PC-3 (cell line): Measurements from ENCODE around the gene IFNA8.

Experiments used
- CTCF ChIP-seq: fragments of 300-600 bp; sonication (generic); conservative IDR thresholded peaks from 2 replicates; pipeline ENCODE4 v1.5.1; 2017; ENCODE audit warnings: antibody characterized with exemption, low read depth, mild to moderate bottlenecking, low read length
- EZH2 ChIP-seq: fragments of 300-600 bp; sonication (generic); IDR thresholded peaks from one replicate; pipeline ENCODE4 v1.6.1; 2017; ENCODE audit warnings: antibody characterized with exemption, mild to moderate bottlenecking, low read length; ENCODE audit not compliant: unreplicated experiment

GRCh38 chr9:21367957-21368356 is 41.0 kb upstream of the IFNA8 start, which contains the start of gene IFNA13:
- TF ChIP-seq CTCF (no peak), EZH2 (no peak)
